HG03196 (cell line): ENCODE measurements around the gene MAP3K2.
A peak's percentile ranks its signal among the peaks of the same experiment; 100 is the strongest.

Source experiments
- ATAC-seq: cut with Tn5 transposase; IDR thresholded peaks from one replicate; pipeline ENCODE4 v1.9.1; 2021; ENCODE audit not compliant: unreplicated experiment

MAP3K2 gene

GRCh38 chr2:127308586-127309138 lies 79.1 kb downstream of the MAP3K2 start:
- no peak for ATAC-seq

- no peak for ATAC-seq
Measured at GRCh38 chr2:127305990-127306585, 81.7 kb downstream of the MAP3K2 start.

GRCh38 chr2:127302168-127302567 lies 85.6 kb downstream of the MAP3K2 start:
- no peak for ATAC-seq

- ATAC-seq = peak; percentile 98
Measured at GRCh38 chr2:127293748-127294562, 93.8 kb downstream of the MAP3K2 start, which contains the start of gene ERCC3. ERCC3 (minus strand) TSS chr2:127294144; CDS start chr2:127294081, 63 bp downstream.

GRCh38 chr2:127293386-127293747 lies 94.4 kb downstream of the MAP3K2 start:
- ATAC-seq = no peak

GRCh38 chr2:127288274-127288673 lies 99.5 kb downstream of the MAP3K2 start:
- ATAC-seq = no peak

GRCh38 chr2:127283275-127283674 lies 104.5 kb downstream of the MAP3K2 start:
- ATAC-seq = no peak

GRCh38 chr2:127280693-127281092 lies 107.1 kb downstream of the MAP3K2 start:
- ATAC-seq = no peak

GRCh38 chr2:127279781-127280180 lies 108.0 kb downstream of the MAP3K2 start:
- ATAC-seq = no peak

- ATAC-seq = no peak
Measured at GRCh38 chr2:127278959-127279358, 108.8 kb downstream of the MAP3K2 start.

- peak; percentile 86 for ATAC-seq
Measured at GRCh38 chr2:127277028-127277427, 110.7 kb downstream of the MAP3K2 start.

- no peak for ATAC-seq
Measured at GRCh38 chr2:127275789-127276188, 112.0 kb downstream of the MAP3K2 start.

- no peak for ATAC-seq
Measured at GRCh38 chr2:127275356-127275755, 112.4 kb downstream of the MAP3K2 start.

- ATAC-seq = no peak
Measured at GRCh38 chr2:127270663-127271062, 117.1 kb downstream of the MAP3K2 start.

GRCh38 chr2:127261804-127262406 lies 125.9 kb downstream of the MAP3K2 start:
- no peak for ATAC-seq

GRCh38 chr2:127259355-127259754 lies 128.4 kb downstream of the MAP3K2 start:
- ATAC-seq = no peak

GRCh38 chr2:127256866-127257265 lies 130.9 kb downstream of the MAP3K2 start:
- no peak for ATAC-seq

- no peak for ATAC-seq
Measured at GRCh38 chr2:127256381-127256780, 131.4 kb downstream of the MAP3K2 start.

- no peak for ATAC-seq
Measured at GRCh38 chr2:127255721-127256120, 132.1 kb downstream of the MAP3K2 start.

GRCh38 chr2:127255146-127255545 lies 132.6 kb downstream of the MAP3K2 start:
- ATAC-seq = no peak

- no peak for ATAC-seq
Measured at GRCh38 chr2:127254386-127254981, 133.3 kb downstream of the MAP3K2 start.
